Mesendoderm (in vitro differentiated cells): Measurements from ENCODE around the gene PCSK7.

Experiments
- DNase-seq: peaks from one replicate; pipeline ENCODE4 v3.0.0; 2013
- H2AK5ac ChIP-seq: 2 replicates; pipeline ENCODE4 v1.6.1; 2013; ENCODE audit warnings: low read length, inconsistent platforms
- H2BK120ac ChIP-seq: 2 replicates; pipeline ENCODE4 v1.6.1; 2013; ENCODE audit warnings: low read depth, mild to moderate bottlenecking, low read length, moderate library complexity, mixed read lengths
- H2BK15ac ChIP-seq: replicated peaks from 2 replicates; pipeline ENCODE4 v1.6.1; 2013; ENCODE audit warnings: low read depth, mild to moderate bottlenecking, moderate library complexity
- H2BK5ac ChIP-seq: 2 replicates; pipeline ENCODE4 v1.6.1; 2013; ENCODE audit warnings: low read length, inconsistent platforms
- H3K18ac ChIP-seq: 2 replicates; pipeline ENCODE4 v1.6.1; 2013; ENCODE audit warnings: mild to moderate bottlenecking, low read length, mixed read lengths
- H3K23ac ChIP-seq: one replicate; pipeline ENCODE4 v1.6.1; 2013; ENCODE audit warnings: low read length
- H3K27ac ChIP-seq: 2 replicates; pipeline ENCODE4 v1.5.1; 2013; ENCODE audit warnings: low read depth, mild to moderate bottlenecking, inconsistent platforms, low read length, moderate library complexity
- H3K27me3 ChIP-seq: 2 replicates; pipeline ENCODE4 v1.6.1; 2013; ENCODE audit warnings: low read length, control low read depth, mild to moderate bottlenecking, inconsistent platforms; ENCODE audit not compliant: insufficient read depth, poor library complexity
- H3K36me3 ChIP-seq: 2 replicates; pipeline ENCODE4 v1.6.1; 2013; ENCODE audit warnings: low read length, inconsistent platforms; ENCODE audit not compliant: control insufficient read depth, insufficient read depth
- H3K4ac ChIP-seq: one replicate; pipeline ENCODE4 v1.6.1; 2013; ENCODE audit warnings: low read depth, mild to moderate bottlenecking, low read length, moderate library complexity
- H3K4me1 ChIP-seq: 2 replicates; pipeline ENCODE4 v1.6.1; 2013; ENCODE audit warnings: low read depth, low read length, inconsistent platforms; ENCODE audit not compliant: control insufficient read depth
- H3K4me2 ChIP-seq: 2 replicates; pipeline ENCODE4 v1.6.1; 2013; ENCODE audit warnings: low read length
- H3K4me3 ChIP-seq: 2 replicates; pipeline ENCODE4 v1.5.1; 2013; ENCODE audit warnings: mild to moderate bottlenecking, low read length
- H3K56ac ChIP-seq: one replicate; pipeline ENCODE4 v1.6.1; 2013; ENCODE audit warnings: low read length
- H3K79me1 ChIP-seq: 2 replicates; pipeline ENCODE4 v1.6.1; 2013; ENCODE audit warnings: low read length, inconsistent platforms
- H3K79me2 ChIP-seq: 2 replicates; pipeline ENCODE4 v1.6.1; 2013; ENCODE audit warnings: mild to moderate bottlenecking, low read length; ENCODE audit not compliant: control insufficient read depth, insufficient read depth
- H3K9ac ChIP-seq: 2 replicates; pipeline ENCODE4 v1.6.1; 2013; ENCODE audit warnings: low read length, inconsistent platforms
- H4K5ac ChIP-seq: one replicate; pipeline ENCODE4 v1.6.1; 2013; ENCODE audit warnings: low read length
- H4K8ac ChIP-seq: one replicate; pipeline ENCODE4 v1.6.1; 2013; ENCODE audit warnings: low read depth, mild to moderate bottlenecking, control low read depth, low read length, moderate library complexity
- WGBS: extraction: QIAGEN DNeasy Blood & Tissue Kit; methylation state at CpG from one replicate; pipeline ENCODE4 v1.1.7; 2013; ENCODE audit warnings: low lambda C conversion rate, missing lambda C conversion rate; ENCODE audit not compliant: insufficient coverage; ENCODE audit errors: extremely low coverage; 5-methylcytosine and 5-hydroxymethylcytosine counted together

PCSK7 gene

GRCh38 chr11:117225553-117226170 lies 6.2 kb downstream of the PCSK7 start:
- no peak overlapping the region for H3K18ac ChIP-seq
- no peak overlapping the region for H3K4me2 ChIP-seq
- no peaks in the 10 kb centered on the region for H3K4me1 ChIP-seq
- H3K4me3 ChIP-seq = no peak overlapping the region
- H3K23ac ChIP-seq = no peak overlapping the region
- no peaks in the 10 kb centered on the region for H3K27me3 ChIP-seq
- H2BK15ac ChIP-seq = no peak overlapping the region
- H2AK5ac ChIP-seq = no peak overlapping the region
- H3K27ac ChIP-seq = no peak overlapping the region
- H3K4ac ChIP-seq = no peak overlapping the region
- peaks cover 7% of the 10 kb centered on the region for H3K79me1 ChIP-seq
- H4K8ac ChIP-seq = no peak overlapping the region
- H3K36me3 ChIP-seq = peaks cover 20% of the 10 kb centered on the region
- no peak for DNase-seq
- H3K79me2 ChIP-seq = peaks cover 4% of the 10 kb centered on the region
- no peak overlapping the region for H3K9ac ChIP-seq
- H2BK120ac ChIP-seq = no peak overlapping the region
- H3K56ac ChIP-seq = no peak overlapping the region
- no CpG with 5 or more reads among the region's 9 CpGs for WGBS
- H2BK5ac ChIP-seq = no peak overlapping the region
- H4K5ac ChIP-seq = no peak overlapping the region

DNA sequence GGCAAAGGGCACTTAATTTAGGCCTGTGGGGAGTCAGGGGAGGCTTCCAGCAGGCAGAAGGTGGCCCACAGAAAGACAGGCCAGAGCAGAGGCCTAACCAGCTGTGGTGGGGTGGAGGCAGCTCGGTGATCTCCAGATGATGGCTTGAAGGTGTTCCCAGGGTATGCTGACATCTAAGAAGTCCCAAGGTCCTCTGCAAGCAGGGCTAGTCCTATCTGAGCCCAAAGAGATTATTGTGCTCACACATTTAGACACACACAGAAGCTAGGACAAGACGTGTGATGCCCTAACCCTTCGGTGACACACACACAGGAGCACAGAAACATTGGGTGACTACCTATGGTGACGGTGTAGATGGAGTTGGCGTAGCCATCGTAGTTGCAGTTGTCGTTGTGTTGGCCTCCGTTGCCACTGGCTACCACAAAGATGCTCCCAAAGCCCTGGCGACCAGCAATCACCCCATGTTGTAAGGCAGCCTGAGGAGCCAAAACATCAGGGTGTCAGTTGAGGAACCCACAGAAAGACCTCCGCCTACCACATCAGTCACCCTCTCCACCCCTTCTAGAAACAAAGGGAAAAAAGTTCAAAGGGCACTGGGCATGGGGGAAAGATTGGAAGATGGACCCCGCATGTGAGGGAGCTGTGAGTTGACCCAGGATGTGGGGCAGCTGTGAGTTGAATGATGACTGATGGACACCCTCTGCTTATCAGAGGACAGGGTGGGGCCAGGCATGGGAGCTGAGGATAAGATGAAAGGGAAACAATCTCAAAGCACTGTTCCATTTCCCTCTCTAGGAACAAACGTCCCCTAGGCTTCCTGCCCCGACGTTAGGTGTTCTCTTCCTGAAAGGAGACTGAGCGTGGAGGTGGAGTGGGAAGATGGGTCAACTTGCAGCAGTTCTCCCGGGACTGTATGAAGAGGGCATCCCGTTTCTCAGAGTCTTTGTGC lies 7.9 kb downstream of the PCSK7 start:
- Histone ChIP-seq H3K27ac (no peak overlapping the region), H2BK15ac (no peak overlapping the region), H3K79me1 (no peaks in the 10 kb centered on the region), H2BK5ac (no peak overlapping the region), H3K4me2 (no peak overlapping the region), H3K36me3 (peaks cover 21% of the 10 kb centered on the region), H3K9ac (no peak overlapping the region), H4K8ac (no peak overlapping the region), H3K4me3 (no peak overlapping the region), H3K18ac (no peak overlapping the region), H3K4ac (no peak overlapping the region), H3K27me3 (no peaks in the 10 kb centered on the region), H3K4me1 (no peaks in the 10 kb centered on the region), H3K56ac (no peak overlapping the region), H4K5ac (no peak overlapping the region), H2BK120ac (no peak overlapping the region), H2AK5ac (no peak overlapping the region), H3K23ac (no peak overlapping the region), H3K79me2 (no peaks in the 10 kb centered on the region)
- no CpG with 5 or more reads among the region's 17 CpGs for WGBS
- DNase-seq = no peak

DNA sequence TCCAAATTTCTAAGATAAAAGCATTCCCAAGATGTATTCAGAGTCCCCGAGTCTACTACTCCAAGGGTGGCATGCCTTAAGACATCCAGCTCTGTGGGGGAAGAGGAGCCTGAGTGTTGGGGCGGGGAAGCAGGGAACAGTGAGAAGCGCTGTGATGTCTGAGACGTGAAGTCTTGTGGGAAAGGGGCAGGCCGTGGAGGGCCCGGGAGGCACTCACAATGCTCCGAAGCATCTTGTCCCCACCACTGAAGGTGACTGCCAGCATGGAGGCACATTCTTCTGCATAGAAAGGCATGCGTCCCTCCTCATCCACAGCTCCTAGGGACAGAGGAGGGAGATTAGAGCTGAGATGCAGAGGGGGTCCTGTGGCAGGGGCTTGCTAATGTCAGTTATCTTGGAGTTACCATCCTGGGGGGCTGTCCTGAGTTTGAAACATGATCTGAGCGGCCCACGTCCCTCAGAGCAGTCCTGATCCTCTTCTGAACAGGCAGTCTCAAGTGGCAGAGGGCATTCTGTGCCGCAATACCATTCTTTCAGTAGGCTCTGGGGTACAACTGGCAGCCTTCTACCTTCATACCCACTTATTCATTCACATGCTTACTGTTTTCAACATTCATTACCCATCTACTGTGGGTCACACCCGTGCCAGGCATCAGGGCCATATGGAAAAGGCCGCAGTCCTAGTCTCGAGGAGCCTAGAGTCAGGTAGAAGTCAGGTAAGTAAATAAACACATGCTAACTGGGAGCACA lies 8.7 kb downstream of the PCSK7 start:
- no peak overlapping the region for H2BK15ac ChIP-seq
- no peak overlapping the region for H3K23ac ChIP-seq
- H4K8ac ChIP-seq = no peak overlapping the region
- H3K56ac ChIP-seq = no peak overlapping the region
- no CpG with 5 or more reads among the region's 14 CpGs for WGBS
- H3K4me2 ChIP-seq = no peak overlapping the region
- H3K4me3 ChIP-seq = no peak overlapping the region
- H3K36me3 ChIP-seq = peaks cover 24% of the 10 kb centered on the region
- H3K18ac ChIP-seq = no peak overlapping the region
- H3K4me1 ChIP-seq = no peaks in the 10 kb centered on the region
- H3K4ac ChIP-seq = no peak overlapping the region
- DNase-seq = no peak
- H3K79me1 ChIP-seq = no peaks in the 10 kb centered on the region
- H3K27ac ChIP-seq = no peak overlapping the region
- H3K27me3 ChIP-seq = no peaks in the 10 kb centered on the region
- no peak overlapping the region for H2AK5ac ChIP-seq
- no peak overlapping the region for H2BK5ac ChIP-seq
- H3K79me2 ChIP-seq = no peaks in the 10 kb centered on the region
- no peak overlapping the region for H4K5ac ChIP-seq
- no peak overlapping the region for H2BK120ac ChIP-seq
- no peak overlapping the region for H3K9ac ChIP-seq

DNA sequence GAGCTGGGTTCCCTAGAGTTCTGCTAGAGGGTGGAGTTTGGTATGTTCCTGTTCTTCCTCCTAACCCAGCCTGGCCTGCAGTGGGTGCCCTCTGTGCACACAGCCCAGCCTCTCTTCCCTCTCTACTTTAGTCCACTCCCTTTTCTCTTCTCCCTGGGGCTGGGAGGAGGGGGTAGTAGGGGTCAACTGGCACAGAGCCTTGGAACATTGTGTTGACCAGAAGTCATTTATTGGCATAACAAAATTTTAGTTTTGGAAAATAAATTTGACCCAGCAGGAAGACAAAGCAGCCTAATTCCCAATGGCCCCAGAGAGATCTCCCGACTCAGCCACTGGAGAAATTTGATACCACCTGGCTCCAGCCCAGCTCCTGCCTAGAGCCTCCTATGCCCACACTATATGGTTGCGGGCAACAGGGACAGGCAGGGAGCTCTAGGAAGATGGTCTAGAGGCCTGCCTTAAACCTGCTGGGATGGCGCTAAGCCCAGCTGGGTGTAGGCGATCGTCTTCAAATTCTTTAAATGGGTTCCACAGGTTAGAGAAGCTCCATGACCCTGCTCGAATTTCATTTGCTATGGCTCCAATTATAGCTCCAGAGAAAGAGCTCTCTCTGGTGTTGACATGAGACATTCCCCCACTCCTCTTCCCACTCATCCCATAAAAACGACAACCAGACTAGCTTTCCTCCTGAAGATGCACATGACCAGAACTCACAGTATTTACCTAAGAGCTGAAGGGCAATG lies 9.9 kb downstream of the PCSK7 start:
- Histone ChIP-seq H3K4me2 (no peak overlapping the region), H3K56ac (no peak overlapping the region), H3K23ac (no peak overlapping the region), H3K4me3 (no peak overlapping the region), H3K36me3 (peaks cover 22% of the 10 kb centered on the region), H3K79me2 (no peaks in the 10 kb centered on the region), H2AK5ac (no peak overlapping the region), H2BK120ac (no peak overlapping the region), H2BK15ac (no peak overlapping the region), H3K27me3 (no peaks in the 10 kb centered on the region), H3K9ac (no peak overlapping the region), H3K27ac (no peak overlapping the region), H4K5ac (no peak overlapping the region), H2BK5ac (no peak overlapping the region), H3K4me1 (no peaks in the 10 kb centered on the region), H3K18ac (no peak overlapping the region), H4K8ac (no peak overlapping the region), H3K4ac (no peak overlapping the region), H3K79me1 (no peaks in the 10 kb centered on the region)
- no peak for DNase-seq
- WGBS = no CpG with 5 or more reads among the region's 7 CpGs

DNA sequence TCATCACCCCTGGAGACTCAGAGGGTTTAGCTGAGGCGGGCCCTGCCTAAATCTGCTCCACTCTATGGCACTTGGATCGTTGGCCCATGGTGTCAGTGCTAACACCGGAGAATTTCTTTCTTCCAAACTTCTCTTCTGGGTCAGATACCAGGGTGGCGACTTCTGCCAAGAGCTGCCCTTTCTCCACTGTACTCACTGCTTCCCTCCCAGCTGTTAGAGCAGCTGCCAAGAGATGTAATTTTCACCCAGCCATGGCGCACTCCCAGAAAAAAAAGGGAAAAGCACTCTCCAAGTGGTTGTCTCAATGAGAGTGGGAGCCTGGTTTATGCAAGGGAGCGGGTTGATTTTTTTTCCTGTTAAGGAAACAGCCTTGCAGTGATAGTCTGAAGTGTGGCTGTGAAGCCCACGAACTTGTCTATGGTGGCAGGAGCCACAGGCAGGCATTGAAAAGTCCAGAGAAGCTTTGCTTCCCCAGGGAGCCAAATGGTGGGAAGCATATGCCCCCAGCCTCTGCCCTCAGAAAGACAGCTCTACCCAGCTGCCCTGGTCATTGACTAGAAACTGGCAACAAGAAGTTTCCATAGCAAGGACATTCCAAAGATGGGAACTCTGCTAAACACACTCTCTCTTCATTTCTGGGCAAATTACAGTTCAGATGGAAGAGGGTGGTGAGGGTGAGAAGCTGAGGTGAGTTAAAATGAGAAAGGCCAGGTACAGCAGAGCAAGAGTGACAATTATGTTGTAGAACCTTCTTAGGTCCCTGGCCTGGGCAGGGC lies 10.7 kb downstream of the PCSK7 start:
- H3K18ac ChIP-seq = no peak overlapping the region
- no peak overlapping the region for H4K5ac ChIP-seq
- no peak overlapping the region for H3K4me2 ChIP-seq
- H3K27me3 ChIP-seq = no peaks in the 10 kb centered on the region
- DNase-seq = no peak
- no CpG with 5 or more reads among the region's 7 CpGs for WGBS
- H2BK15ac ChIP-seq = no peak overlapping the region
- H3K4me3 ChIP-seq = no peak overlapping the region
- H4K8ac ChIP-seq = no peak overlapping the region
- peaks cover 22% of the 10 kb centered on the region for H3K36me3 ChIP-seq
- no peak overlapping the region for H2AK5ac ChIP-seq
- H3K27ac ChIP-seq = no peak overlapping the region
- no peaks in the 10 kb centered on the region for H3K4me1 ChIP-seq
- H3K9ac ChIP-seq = no peak overlapping the region
- H3K79me1 ChIP-seq = no peaks in the 10 kb centered on the region
- no peak overlapping the region for H3K56ac ChIP-seq
- H2BK120ac ChIP-seq = no peak overlapping the region
- no peak overlapping the region for H2BK5ac ChIP-seq
- no peak overlapping the region for H3K23ac ChIP-seq
- no peaks in the 10 kb centered on the region for H3K79me2 ChIP-seq
- no peak overlapping the region for H3K4ac ChIP-seq
